ENCODE measurements around the gene NDUFA3. TPM values are rescaled to one million over a fixed set of nuclear protein-coding genes. Genes with fewer than 3 reads are reported as not detected.

NDUFA3 gene
- total RNA-seq, 4 donors from 2014 or later = 40.6 to 156 (median 45.7) TPM

- peak; percentile 98 to 100 (median 99) for DNase-seq
- Histone ChIP-seq H3K4me3 (peak overlapping the region; percentile 82 to 100 (median 96)), H3K27ac (peak overlapping the region; percentile 91 to 98 (median 95)), H3K36me3 (peaks cover 0 to 20% (median 0%) of the 10 kb centered on the region in 3 donors), H3K9me3 (no peaks in the 10 kb centered on the region), H3K4me1 (peaks cover 0 to 43% (median 15%) of the 10 kb centered on the region in 4 donors), H3K27me3 (no peaks in the 10 kb centered on the region)
- TF ChIP-seq POLR2A (IDR thresholded peaks at IDR 0.05) (peak; percentile 31 to 87), CTCF (IDR thresholded peaks at IDR 0.05) (no peak)
Measured at GRCh38 chr19:54136864-54137698, 34.4 kb downstream of the NDUFA3 start.

- TF ChIP-seq CTCF (IDR thresholded peaks at IDR 0.05) (no peak), POLR2A (IDR thresholded peaks at IDR 0.05) (peak; percentile 68 to 85)
- Histone ChIP-seq H3K27ac (peak within 1 kb of the TSS; percentile 91 to 98 (median 95)), H3K36me3 (peaks cover 0 to 25% (median 0%) of the 10 kb centered on the region in 3 donors), H3K27me3 (no peaks in the 10 kb centered on the region), H3K9me3 (no peaks in the 10 kb centered on the region), H3K4me3 (peak within 1 kb of the TSS; percentile 82 to 100 (median 96)), H3K4me1 (peaks cover 0 to 43% (median 15%) of the 10 kb centered on the region in 4 donors)
- no peak for DNase-seq
Measured at GRCh38 chr19:54137699-54138488, 35.2 kb downstream of the NDUFA3 start, which contains the start of gene CNOT3. Gene CNOT3 (plus strand): TSS chr19:54137762. CDS start chr19:54142979, 5,217 bp downstream.

GRCh38 chr19:54138489-54139256 is 36.0 kb downstream of the NDUFA3 start:
- H3K4me1 ChIP-seq = peaks cover 0 to 43% (median 15%) of the 10 kb centered on the region in 4 donors
- no peaks in the 10 kb centered on the region for H3K9me3 ChIP-seq
- peak overlapping the region; percentile 91 to 98 (median 95) for H3K27ac ChIP-seq
- TF ChIP-seq CTCF (IDR thresholded peaks at IDR 0.05) (no peak), POLR2A (IDR thresholded peaks at IDR 0.05) (no peak)
- no peak for DNase-seq
- no peaks in the 10 kb centered on the region for H3K27me3 ChIP-seq
- H3K4me3 ChIP-seq = peak overlapping the region; percentile 82 to 100 (median 96)
- peaks cover 0 to 33% (median 0%) of the 10 kb centered on the region in 3 donors for H3K36me3 ChIP-seq

GRCh38 chr19:54141356-54141755 is 38.7 kb downstream of the NDUFA3 start:
- TF ChIP-seq POLR2A (IDR thresholded peaks at IDR 0.05) = no peak
- no peak for TF ChIP-seq CTCF (IDR thresholded peaks at IDR 0.05)
- no peaks in the 10 kb centered on the region for H3K27me3 ChIP-seq
- peaks cover 0 to 35% (median 9%) of the 10 kb centered on the region in 4 donors for H3K4me1 ChIP-seq
- no peak overlapping the region for H3K4me3 ChIP-seq
- H3K9me3 ChIP-seq = no peaks in the 10 kb centered on the region
- peaks cover 0 to 60% (median 0%) of the 10 kb centered on the region in 3 donors for H3K36me3 ChIP-seq
- no peak overlapping the region for H3K27ac ChIP-seq
- no peak for DNase-seq

All from Peyer's patch (tissue), 4 donors.